Endothelial cell of umbilical vein (primary cell): ENCODE results near the gene NRXN3. TPM values are rescaled to one million over a fixed set of nuclear protein-coding genes. Genes with fewer than 3 reads are reported as not detected.

Experiments
- BruUV-seq: library from RNA; stranded (reverse); fragments of 400-500 nt; replicated peaks from 2 replicates; lab custom pipeline; 2021; lab: Mats Ljungman, UMichigan
- CTCF ChIA-PET: fragments of 300-600, 350-600 bp; sonication (Branson Sonifier 250); formaldehyde crosslinking; loops from one replicate; lab custom pipeline; 2021; ENCODE audit warnings: antibody characterized with exemption, inconsistent platforms; lab: Charles Lee
- POLR2A ChIA-PET: fragments of 300-600, 350-600 bp; sonication (Branson Sonifier 250); formaldehyde crosslinking; loops from one replicate; lab custom pipeline; 2021; ENCODE audit warnings: antibody characterized with exemption, inconsistent platforms; lab: Charles Lee
- DNase-seq: peaks from one replicate; pipeline ENCODE4 v3.0.0-alpha.2; 2011; ENCODE audit warnings: low read depth, low spot score
- FAIRE-seq: peaks from 2 replicates; lab custom pipeline; 2011; peaks lifted over from hg19 to GRCh38; lab: Jason Lieb, UNC
- H2AFZ ChIP-seq: 2 replicates; pipeline ENCODE4 v1.6.0; 2012; ENCODE audit warnings: low read depth, low read length, control low read depth, inconsistent platforms
- H3K27ac ChIP-seq: 2 replicates; pipeline ENCODE4 v1.5.1; 2011; ENCODE audit warnings: low read depth, mild to moderate bottlenecking, control low read depth, low read length, moderate library complexity; ENCODE audit not compliant: insufficient read depth
- H3K27me3 ChIP-seq, 2 experiments: 2 replicates each; pipeline versions ENCODE4 v1.6.0 to v1.6.1; 2011; ENCODE audit warnings: low read length in 2 of 2, mixed read lengths in 1 of 2; ENCODE audit not compliant: control insufficient read depth in 2 of 2, insufficient read depth in 2 of 2
- H3K36me3 ChIP-seq, 2 experiments: 2 replicates in 1 of 2; 3 replicates in 1 of 2; pipeline ENCODE4 v1.5.1; 2011; ENCODE audit warnings: low read length in 2 of 2, mild to moderate bottlenecking in 1 of 2, moderate library complexity in 1 of 2; ENCODE audit not compliant: control insufficient read depth in 2 of 2, insufficient read depth in 2 of 2; ENCODE audit errors: extremely low read depth in 1 of 2
- H3K4me1 ChIP-seq: 3 replicates; pipeline ENCODE4 v1.5.1; 2011; ENCODE audit warnings: mild to moderate bottlenecking, low read length; ENCODE audit not compliant: control insufficient read depth, insufficient read depth; ENCODE audit errors: extremely low read depth
- H3K4me2 ChIP-seq: 2 replicates; pipeline ENCODE4 v1.6.1; 2011; ENCODE audit warnings: low read length, control low read depth, mixed read lengths; ENCODE audit not compliant: insufficient read depth
- H3K4me3 ChIP-seq, 3 experiments: fragments of 200-600 bp in 1 of 3; sonication (generic), shearing (Covaris generic) in 1 of 3; replicated peaks in 1 of 3; 2 replicates each; pipeline ENCODE4 v1.5.1; 2011 to 2016; ENCODE audit warnings: control low read depth in 3 of 3, low read length in 3 of 3, mild to moderate bottlenecking in 2 of 3, inconsistent platforms in 1 of 3, low read depth in 1 of 3, moderate library complexity in 1 of 3; ENCODE audit not compliant: insufficient read depth in 1 of 3
- H3K79me2 ChIP-seq: 2 replicates; pipeline ENCODE4 v1.6.0; 2012; ENCODE audit warnings: low read length, inconsistent platforms; ENCODE audit not compliant: control insufficient read depth, insufficient read depth
- H3K9ac ChIP-seq: replicated peaks from 2 replicates; pipeline ENCODE3; 2011; ENCODE audit warnings: low read length, control low read depth; ENCODE audit not compliant: insufficient read depth; ENCODE audit errors: extremely low read depth
- H3K9me1 ChIP-seq: replicated peaks from 3 replicates; pipeline ENCODE4 v1.6.0; 2011; ENCODE audit warnings: mild to moderate bottlenecking, low read length; ENCODE audit not compliant: control insufficient read depth, insufficient read depth; ENCODE audit errors: extremely low read depth
- H3K9me3 ChIP-seq: replicated peaks from 2 replicates; pipeline ENCODE4 v1.5.1; 2012; ENCODE audit warnings: low read length, inconsistent platforms; ENCODE audit not compliant: control insufficient read depth, insufficient read depth
- H4K20me1 ChIP-seq: replicated peaks from 2 replicates; pipeline ENCODE3; 2011; ENCODE audit warnings: mild to moderate bottlenecking, low read length; ENCODE audit not compliant: control insufficient read depth, insufficient read depth; ENCODE audit errors: extremely low read depth
- EZH2 ChIP-seq: IDR thresholded peaks from 2 replicates; pipeline ENCODE4 v1.6.1; 2012; ENCODE audit warnings: borderline replicate concordance, low read depth, mild to moderate bottlenecking, moderate library complexity, low read length, inconsistent platforms; ENCODE audit not compliant: severe bottlenecking
- FOS ChIP-seq: IDR thresholded peaks from 2 replicates; pipeline ENCODE4 v1.6.1; 2011; ENCODE audit warnings: mild to moderate bottlenecking, low read length, moderate library complexity, borderline replicate concordance; ENCODE audit not compliant: insufficient read depth
- GATA2 ChIP-seq: IDR thresholded peaks from 2 replicates; pipeline ENCODE4 v1.7.0; 2011; ENCODE audit warnings: low read depth, mild to moderate bottlenecking, moderate library complexity, mixed read lengths, low read length; ENCODE audit not compliant: insufficient read length, insufficient read depth
- JUN ChIP-seq: IDR thresholded peaks from 2 replicates; pipeline ENCODE4 v1.6.1; 2011; ENCODE audit warnings: borderline replicate concordance, low read depth; ENCODE audit not compliant: insufficient read length, insufficient read depth
- MAX ChIP-seq: IDR thresholded peaks from 2 replicates; pipeline ENCODE4 v1.6.1; 2011; ENCODE audit not compliant: insufficient read depth, insufficient read length
- MYC ChIP-seq: IDR thresholded peaks from one replicate; pipeline ENCODE4 v1.6.1; 2011; ENCODE audit warnings: mild to moderate bottlenecking, low read depth, low read length
- POLR2A ChIP-seq: IDR thresholded peaks from 2 replicates; pipeline ENCODE4 v1.6.1; 2012; ENCODE audit warnings: low read depth, mild to moderate bottlenecking, control low read depth, low read length
- POLR2AphosphoS5 ChIP-seq: IDR thresholded peaks from 2 replicates; pipeline ENCODE4 v1.6.1; 2012; ENCODE audit warnings: low read depth, mild to moderate bottlenecking, control low read depth, low read length, moderate library complexity; ENCODE audit not compliant: insufficient read depth
- dilution Hi-C: fragments of 300-500 bp; cut with MboI; formaldehyde crosslinking; loops from one replicate; pipeline ENCODE4 v1.15.0; 2019; ENCODE audit warnings: low sequenced_read_pairs; ENCODE audit not compliant: extremely low pct_ligation_motif_present
- intact Hi-C: fragments of 100-400 bp; cut with micrococcal nuclease; formaldehyde crosslinking; loops from one replicate; pipeline ENCODE4 v1.10.0; 2022
- polyA plus RNA-seq, 4 experiments: library from polyadenylated mRNA; depleted of rRNA in 3 of 4; stranded (reverse) in 3 of 4; unstranded in 1 of 4; fragments of >200 nt; gene quantifications; 2 replicates each; pipeline versions ENCODE4 v1.2.1 to v1.2.3, GENCODE V29; 2011 to 2012; ENCODE audit warnings: missing spikeins in 1 of 4
- total RNA-seq: library from RNA; stranded (reverse); gene quantifications from 2 replicates; pipeline ENCODE4 v1.2.3, GENCODE V29; 2021
- TF ChIP-seq, protein P1 (sequence below), 2 donors: IDR thresholded peaks; 1 replicate in 1 of 2; 2 replicates in 1 of 2; pipeline ENCODE4 v1.5.1; 2011; ENCODE audit warnings: low read length in 2 of 2, mild to moderate bottlenecking in 2 of 2, moderate library complexity in 2 of 2, control low read depth in 1 of 2, inconsistent platforms in 1 of 2, low read depth in 1 of 2; ENCODE audit not compliant: insufficient read depth in 1 of 2; ENCODE audit errors: extremely low read depth in 1 of 2

The NRXN3 gene
- total and polyA plus RNA-seq, 2 donors (not counting 3 experiments of a cell fraction or from before 2014, with no cell fraction given) = 0.72 to 4.2 TPM

GRCh38 chr14:78245238-78245637 lies 75.1 kb downstream of the NRXN3 start:
- Histone ChIP-seq H3K9me1 (no peaks in the 10 kb centered on the region), H3K4me3 (no peak overlapping the region), H3K27ac (no peak overlapping the region), H3K36me3 (no peaks in the 10 kb centered on the region), H3K79me2 (no peaks in the 10 kb centered on the region), H3K4me1 (no peaks in the 10 kb centered on the region), H3K9ac (no peak overlapping the region), H3K9me3 (no peaks in the 10 kb centered on the region), H3K4me2 (no peak overlapping the region), H3K27me3 (no peaks in the 10 kb centered on the region), H4K20me1 (no peaks in the 10 kb centered on the region), H2AFZ (no peak overlapping the region)
- DNase-seq = no peak
- no peak for TF ChIP-seq FOS
- no peak for FAIRE-seq
- ChIA-PET CTCF (no interaction called here), POLR2A (no interaction called here)
- intact Hi-C loops (no loop called here), dilution Hi-C loops (no loop called here)
- BruUV-seq = no TSS peak

GRCh38 chr14:78248501-78249090 lies 78.4 kb downstream of the NRXN3 start:
- TF ChIP-seq EZH2 (no peak), GATA2 (no peak), MYC (no peak), POLR2AphosphoS5 (no peak), FOS (no peak), JUN (no peak), POLR2A (no peak), MAX (no peak)
- TF ChIP-seq, protein P1, sequence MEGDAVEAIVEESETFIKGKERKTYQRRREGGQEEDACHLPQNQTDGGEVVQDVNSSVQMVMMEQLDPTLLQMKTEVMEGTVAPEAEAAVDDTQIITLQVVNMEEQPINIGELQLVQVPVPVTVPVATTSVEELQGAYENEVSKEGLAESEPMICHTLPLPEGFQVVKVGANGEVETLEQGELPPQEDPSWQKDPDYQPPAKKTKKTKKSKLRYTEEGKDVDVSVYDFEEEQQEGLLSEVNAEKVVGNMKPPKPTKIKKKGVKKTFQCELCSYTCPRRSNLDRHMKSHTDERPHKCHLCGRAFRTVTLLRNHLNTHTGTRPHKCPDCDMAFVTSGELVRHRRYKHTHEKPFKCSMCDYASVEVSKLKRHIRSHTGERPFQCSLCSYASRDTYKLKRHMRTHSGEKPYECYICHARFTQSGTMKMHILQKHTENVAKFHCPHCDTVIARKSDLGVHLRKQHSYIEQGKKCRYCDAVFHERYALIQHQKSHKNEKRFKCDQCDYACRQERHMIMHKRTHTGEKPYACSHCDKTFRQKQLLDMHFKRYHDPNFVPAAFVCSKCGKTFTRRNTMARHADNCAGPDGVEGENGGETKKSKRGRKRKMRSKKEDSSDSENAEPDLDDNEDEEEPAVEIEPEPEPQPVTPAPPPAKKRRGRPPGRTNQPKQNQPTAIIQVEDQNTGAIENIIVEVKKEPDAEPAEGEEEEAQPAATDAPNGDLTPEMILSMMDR (IDR thresholded peaks at IDR 0.05; ENCODE audit: extremely low read depth in 1 of 2, insufficient read depth in 1 of 2, low read depth in 1 of 2, low read length in 2 of 2) = no peak
- H4K20me1 ChIP-seq = no peaks in the 10 kb centered on the region
- H3K4me2 ChIP-seq = no peak overlapping the region
- H3K9me1 ChIP-seq = no peaks in the 10 kb centered on the region
- POLR2A ChIA-PET = no interaction called here
- no TSS peak for BruUV-seq
- intact Hi-C loops (no loop called here), dilution Hi-C loops (no loop called here)
- DNase-seq (no peak), FAIRE-seq (no peak)
- no peaks in the 10 kb centered on the region for H3K79me2 ChIP-seq
- no peak overlapping the region for H3K27ac ChIP-seq
- no peaks in the 10 kb centered on the region for H3K27me3 ChIP-seq
- H3K9me3 ChIP-seq = no peaks in the 10 kb centered on the region
- CTCF ChIA-PET = no interaction called here
- no peak overlapping the region for H3K9ac ChIP-seq
- no peak overlapping the region for H2AFZ ChIP-seq
- no peaks in the 10 kb centered on the region for H3K36me3 ChIP-seq
- no peaks in the 10 kb centered on the region for H3K4me1 ChIP-seq
- no peak overlapping the region for H3K4me3 ChIP-seq
